Body of pancreas (tissue), 4 donors: ENCODE results near the gene TTLL9. TPM values are rescaled to one million over a fixed set of nuclear protein-coding genes. Genes with fewer than 3 reads are reported as not detected.
A peak's percentile ranks its signal among the peaks of the same experiment; 100 is the strongest.

ENCODE experiments used
- ATAC-seq: fragments of 150-250 bp; one replicate; pipeline ENCODE4 v1.9.1; 2016
- DNase-seq, 4 donors: peaks; one replicate each; pipeline ENCODE4 v3.0.0-alpha.2; 2019
- H3K27ac ChIP-seq, 4 donors: fragments of 200-600 bp; sonication (generic); 1 replicate in 3 of 4; 2 replicates in 1 of 4; pipeline versions ENCODE4 v1.5.1 to v1.6.1; 2016 to 2019; ENCODE audit warnings: mild to moderate bottlenecking in 1 of 4, mixed read lengths in 1 of 4, moderate library complexity in 1 of 4
- H3K27me3 ChIP-seq, 2 donors: fragments of 200-600 bp; sonication (generic); one replicate each; pipeline ENCODE4 v1.6.0; 2016; ENCODE audit warnings: mild to moderate bottlenecking in 1 of 2
- H3K36me3 ChIP-seq, 2 donors: fragments of 200-600 bp; sonication (generic); replicated peaks in 1 of 2; 2 replicates each; pipeline ENCODE4 v1.5.1; 2016; ENCODE audit warnings: low read depth in 2 of 2; ENCODE audit not compliant: insufficient read depth in 1 of 2
- H3K4me1 ChIP-seq: fragments of 200-600 bp; sonication (generic); one replicate; pipeline ENCODE4 v1.6.0; 2016
- H3K4me3 ChIP-seq, 2 donors: fragments of 200-600 bp; sonication (generic); 1 replicate in 1 of 2; 2 replicates in 1 of 2; pipeline ENCODE4 v1.5.1; 2016 to 2019
- H3K9me3 ChIP-seq, 3 donors: fragments of 200-600 bp; sonication (generic); 1 replicate in 2 of 3; 2 replicates in 1 of 3; pipeline ENCODE4 v1.5.1; 2016
- CTCF ChIP-seq, 7 experiments: fragments of 450-650 bp in 4 of 7; fragments of 200-600 bp in 3 of 7; sonication (generic) in 3 of 7; IDR thresholded peaks; one replicate each; pipeline ENCODE4 v1.5.1; 2016 to 2019; ENCODE audit warnings: antibody characterized with exemption in 7 of 7
- POLR2A ChIP-seq, 3 donors: fragments of 450-650 bp; IDR thresholded peaks; one replicate each; pipeline ENCODE4 v1.6.1; 2016; ENCODE audit warnings: antibody characterized with exemption in 3 of 3, mild to moderate bottlenecking in 2 of 3
- WGBS, 2 donors: methylation state at CpG; one replicate each; pipeline ENCODE4 v1.1.5; 2017; 5-methylcytosine and 5-hydroxymethylcytosine counted together
- intact Hi-C: fragments of 100-400 bp; cut with DNase I; formaldehyde crosslinking; loops from one replicate; pipeline ENCODE4 v1.15.1; 2023
- total RNA-seq, 2 donors: library from RNA; depleted of rRNA; stranded (reverse); fragments of >200 nt; gene quantifications; one replicate each; pipeline ENCODE4 v1.1.0, GENCODE V29; 2016

TTLL9 gene
- total RNA-seq, 2 donors from 2014 or later = 0.52 to 0.99 TPM

- DNase-seq (no peak), ATAC-seq (no peak)
- TF ChIP-seq POLR2A (IDR thresholded peaks at IDR 0.05) (no peak), CTCF (IDR thresholded peaks at IDR 0.05) (no peak)
- no peaks in the 10 kb centered on the region for H3K9me3 ChIP-seq
- no peak overlapping the region for H3K4me3 ChIP-seq
- no peaks in the 10 kb centered on the region for H3K4me1 ChIP-seq
- intact Hi-C loops = no loop called here
- no peak overlapping the region for H3K27ac ChIP-seq
- no peaks in the 10 kb centered on the region for H3K27me3 ChIP-seq
- H3K36me3 ChIP-seq = no peaks in the 10 kb centered on the region
- 41 to 43% methylated on average over 8 of the region's 8 CpGs for WGBS, 2 donors
Measured at GRCh38 chr20:31890646-31891045, 20.2 kb downstream of the TTLL9 start.

- no peak for TF ChIP-seq CTCF (IDR thresholded peaks at IDR 0.05)
- no peak for TF ChIP-seq POLR2A (IDR thresholded peaks at IDR 0.05)
- Histone ChIP-seq H3K4me1 (no peaks in the 10 kb centered on the region), H3K36me3 (no peaks in the 10 kb centered on the region), H3K27ac (peak overlapping the region in 1 of 4 donors; percentile 55), H3K4me3 (no peak overlapping the region), H3K27me3 (no peaks in the 10 kb centered on the region), H3K9me3 (no peaks in the 10 kb centered on the region)
- ATAC-seq = peak; percentile 65
- intact Hi-C loops = no loop called here
- WGBS, 2 donors = 48 to 62% methylated on average over 8 of the region's 8 CpGs
- peak in 3 of 4 donors; percentile 20 to 74 (median 27) for DNase-seq
Measured at GRCh38 chr20:31894980-31895675, 24.7 kb downstream of the TTLL9 start.

GRCh38 chr20:31896049-31896448 lies 25.6 kb downstream of the TTLL9 start:
- WGBS, 2 donors = 79 to 83% methylated on average over 9 of the region's 9 CpGs
- Histone ChIP-seq H3K4me1 (no peaks in the 10 kb centered on the region), H3K36me3 (no peaks in the 10 kb centered on the region), H3K27me3 (no peaks in the 10 kb centered on the region), H3K4me3 (no peak overlapping the region), H3K27ac (no peak overlapping the region), H3K9me3 (no peaks in the 10 kb centered on the region)
- intact Hi-C loops = no loop called here
- ATAC-seq (no peak), DNase-seq (no peak)
- TF ChIP-seq CTCF (IDR thresholded peaks at IDR 0.05) = no peak

- no peak overlapping the region for H3K4me3 ChIP-seq
- TF ChIP-seq POLR2A (IDR thresholded peaks at IDR 0.05) (no peak), CTCF (IDR thresholded peaks at IDR 0.05) (no peak)
- intact Hi-C loops = no loop called here
- H3K4me1 ChIP-seq = no peaks in the 10 kb centered on the region
- H3K9me3 ChIP-seq = no peaks in the 10 kb centered on the region
- ATAC-seq (no peak), DNase-seq (no peak)
- H3K36me3 ChIP-seq = no peaks in the 10 kb centered on the region
- H3K27ac ChIP-seq = no peak overlapping the region
- no peaks in the 10 kb centered on the region for H3K27me3 ChIP-seq
- WGBS, 2 donors = 72 to 74% methylated on average over 8 to 9 of the region's 9 CpGs
Measured at GRCh38 chr20:31897541-31897940, 27.1 kb downstream of the TTLL9 start.

GRCh38 chr20:31901615-31902014 lies 31.2 kb downstream of the TTLL9 start:
- DNase-seq (no peak), ATAC-seq (no peak)
- Histone ChIP-seq H3K36me3 (no peaks in the 10 kb centered on the region), H3K4me1 (no peaks in the 10 kb centered on the region), H3K4me3 (no peak overlapping the region), H3K9me3 (no peaks in the 10 kb centered on the region), H3K27me3 (no peaks in the 10 kb centered on the region), H3K27ac (no peak overlapping the region)
- TF ChIP-seq POLR2A (IDR thresholded peaks at IDR 0.05) (no peak), CTCF (IDR thresholded peaks at IDR 0.05) (no peak)
- intact Hi-C loops = no loop called here
- 73 to 76% methylated on average over 6 of the region's 6 CpGs for WGBS, 2 donors
